H9 (cell line): ENCODE data around the gene MT1A. TPM values are rescaled to one million over a fixed set of nuclear protein-coding genes. Genes with fewer than 3 reads are reported as not detected.

ENCODE experiments used
- DNase-seq: peaks from one replicate; pipeline ENCODE4 v3.0.0-alpha.2; 2017
- H2AFZ ChIP-seq: one replicate; pipeline ENCODE4 v1.6.1; 2013; ENCODE audit warnings: mild to moderate bottlenecking, low read length, control low read depth, moderate library complexity
- H2AK5ac ChIP-seq: 2 replicates; pipeline ENCODE4 v1.6.1; 2013; ENCODE audit warnings: low read length, control low read depth, mixed read lengths; ENCODE audit not compliant: insufficient read length
- H2BK120ac ChIP-seq: one replicate; pipeline ENCODE4 v1.6.1; 2013; ENCODE audit warnings: low read depth, mild to moderate bottlenecking, low read length, control low read depth, inconsistent platforms; ENCODE audit not compliant: poor library complexity, severe bottlenecking
- H2BK12ac ChIP-seq: 2 replicates; pipeline ENCODE4 v1.6.1; 2013; ENCODE audit warnings: low read length, control low read depth, mixed read lengths, low read depth; ENCODE audit not compliant: insufficient read length
- H2BK15ac ChIP-seq: 2 replicates; pipeline ENCODE4 v1.6.1; 2013; ENCODE audit warnings: low read depth, low read length, control low read depth
- H2BK20ac ChIP-seq: one replicate; pipeline ENCODE4 v1.6.1; 2013; ENCODE audit warnings: low read depth, mild to moderate bottlenecking, low read length, control low read depth, inconsistent platforms; ENCODE audit not compliant: poor library complexity, severe bottlenecking
- H2BK5ac ChIP-seq: 2 replicates; pipeline ENCODE4 v1.6.1; 2013; ENCODE audit warnings: low read length, control low read depth, mixed read lengths; ENCODE audit not compliant: insufficient read length
- H3K14ac ChIP-seq: 2 replicates; pipeline ENCODE4 v1.6.1; 2013; ENCODE audit warnings: low read length, control low read depth; ENCODE audit not compliant: insufficient read depth
- H3K18ac ChIP-seq: 2 replicates; pipeline ENCODE4 v1.6.1; 2013; ENCODE audit warnings: low read depth, mild to moderate bottlenecking, mixed read lengths, low read length, control low read depth; ENCODE audit not compliant: insufficient read length
- H3K23ac ChIP-seq: 2 replicates; pipeline ENCODE4 v1.6.1; 2013; ENCODE audit warnings: low read length, control low read depth, mixed read lengths, low read depth; ENCODE audit not compliant: insufficient read length
- H3K23me2 ChIP-seq: 2 replicates; pipeline ENCODE4 v1.6.1; 2013; ENCODE audit warnings: low read depth, mild to moderate bottlenecking, mixed read lengths, low read length, control low read depth; ENCODE audit not compliant: insufficient read length, poor library complexity, severe bottlenecking
- H3K27ac ChIP-seq: 2 replicates; pipeline ENCODE4 v1.5.1; 2013; ENCODE audit warnings: low read length, control low read depth, mixed read lengths, low read depth; ENCODE audit not compliant: insufficient read length
- H3K27me3 ChIP-seq: 2 replicates; pipeline ENCODE4 v1.6.1; 2013; ENCODE audit warnings: low read length, control low read depth, inconsistent platforms; ENCODE audit not compliant: insufficient read depth
- H3K4ac ChIP-seq: 2 replicates; pipeline ENCODE4 v1.6.1; 2013; ENCODE audit warnings: low read depth, mild to moderate bottlenecking, control low read depth, inconsistent platforms, low read length, moderate library complexity
- H3K4me1 ChIP-seq: 2 replicates; pipeline ENCODE4 v1.6.1; 2013; ENCODE audit warnings: low read length, control low read depth, inconsistent platforms; ENCODE audit not compliant: insufficient read depth
- H3K4me2 ChIP-seq: 2 replicates; pipeline ENCODE4 v1.6.1; 2013; ENCODE audit warnings: low read length, control low read depth, mixed read lengths; ENCODE audit not compliant: insufficient read length, insufficient read depth
- H3K56ac ChIP-seq: 2 replicates; pipeline ENCODE4 v1.6.1; 2013; ENCODE audit warnings: low read depth, mild to moderate bottlenecking, mixed read lengths, low read length, control low read depth; ENCODE audit not compliant: insufficient read length
- H3K79me1 ChIP-seq: 2 replicates; pipeline ENCODE4 v1.6.1; 2013; ENCODE audit warnings: low read depth, mild to moderate bottlenecking, moderate library complexity, low read length, control low read depth, inconsistent platforms; ENCODE audit not compliant: insufficient read depth, poor library complexity, severe bottlenecking
- H3K79me2 ChIP-seq: 2 replicates; pipeline ENCODE4 v1.6.1; 2013; ENCODE audit warnings: low read length, control low read depth, inconsistent platforms; ENCODE audit not compliant: insufficient read depth
- H3K9ac ChIP-seq: 2 replicates; pipeline ENCODE4 v1.6.1; 2013; ENCODE audit warnings: low read length, control low read depth, mixed read lengths; ENCODE audit not compliant: insufficient read length; ENCODE audit errors: extremely low read depth
- H3K9me3 ChIP-seq: one replicate; pipeline ENCODE4 v1.6.1; 2013; ENCODE audit warnings: low read depth, low read length, inconsistent platforms; ENCODE audit not compliant: control insufficient read depth
- H3T11ph ChIP-seq: one replicate; pipeline ENCODE4 v1.6.1; 2013; ENCODE audit warnings: mild to moderate bottlenecking, low read length, control low read depth, inconsistent platforms
- H4K20me1 ChIP-seq: one replicate; pipeline ENCODE4 v1.6.1; 2013; ENCODE audit not compliant: control insufficient read depth, insufficient read length, insufficient read depth
- H4K5ac ChIP-seq: 2 replicates; pipeline ENCODE4 v1.6.1; 2013; ENCODE audit warnings: low read depth, mild to moderate bottlenecking, mixed read lengths, low read length, control low read depth; ENCODE audit not compliant: insufficient read length
- H4K8ac ChIP-seq: replicated peaks from 2 replicates; pipeline ENCODE4 v1.6.1; 2013; ENCODE audit warnings: low read length, control low read depth, mixed read lengths, low read depth; ENCODE audit not compliant: insufficient read length
- H4K91ac ChIP-seq: 2 replicates; pipeline ENCODE4 v1.6.1; 2013; ENCODE audit warnings: low read depth, mild to moderate bottlenecking, moderate library complexity, mixed read lengths, low read length, control low read depth; ENCODE audit not compliant: insufficient read length
- H3K27ac Mint-ChIP-seq, 3 experiments: 2 replicates in 2 of 3; 3 replicates in 1 of 3; pipeline ENCODE4 v1.8.0; 2020 to 2021; ENCODE audit warnings: mixed read lengths in 3 of 3, mild to moderate bottlenecking in 1 of 3, moderate library complexity in 1 of 3
- H3K27me3 Mint-ChIP-seq: 2 replicates; pipeline ENCODE4 v1.8.0; 2021; ENCODE audit warnings: low read depth, mild to moderate bottlenecking, moderate library complexity, mixed read lengths
- H3K36me3 Mint-ChIP-seq, 3 experiments: 2 replicates in 2 of 3; 3 replicates in 1 of 3; pipeline ENCODE4 v1.8.0; 2020 to 2021; ENCODE audit warnings: low read depth in 3 of 3, mixed read lengths in 3 of 3; ENCODE audit not compliant: insufficient read depth in 1 of 3
- H3K4me1 Mint-ChIP-seq, 2 experiments: 2 replicates each; pipeline ENCODE4 v1.8.0; 2020; ENCODE audit warnings: mixed read lengths in 2 of 2
- H3K4me3 Mint-ChIP-seq, 2 experiments: 2 replicates in 1 of 2; 3 replicates in 1 of 2; pipeline ENCODE4 v1.8.0; 2020 to 2021; ENCODE audit warnings: mild to moderate bottlenecking in 2 of 2, mixed read lengths in 2 of 2, moderate library complexity in 1 of 2
- H3K9me3 Mint-ChIP-seq, 2 experiments: 2 replicates in 1 of 2; 3 replicates in 1 of 2; pipeline ENCODE4 v1.8.0; 2020; ENCODE audit warnings: mild to moderate bottlenecking in 2 of 2, mixed read lengths in 2 of 2, moderate library complexity in 1 of 2
- CTCF ChIP-seq: fragments of 200-600 bp; sonication (generic); conservative IDR thresholded peaks from 3 replicates; pipeline ENCODE4 v1.8.0; 2021; ENCODE audit warnings: antibody characterized with exemption, mild to moderate bottlenecking
- WGBS: extraction: QIAGEN DNeasy Blood & Tissue Kit; methylation state at CpG from one replicate; pipeline ENCODE4 v1.1.7; 2013; ENCODE audit warnings: missing lambda C conversion rate, low lambda C conversion rate, mixed read lengths; ENCODE audit not compliant: insufficient read length; ENCODE audit errors: extremely low coverage; 5-methylcytosine and 5-hydroxymethylcytosine counted together
- total RNA-seq: library from RNA; stranded (reverse); gene quantifications from 2 replicates; pipeline ENCODE4 v1.2.1, GENCODE V29; 2021

The MT1A gene
- total RNA-seq, 1 experiment from 2014 or later = not detected

- Histone ChIP-seq H3K56ac (no peak overlapping the region), H3K79me1 (no peaks in the 10 kb centered on the region), H4K8ac (no peak overlapping the region), H2BK5ac (no peak overlapping the region), H2BK20ac (no peak overlapping the region), H2AFZ (no peak overlapping the region), H2AK5ac (no peak overlapping the region), H4K20me1 (no peaks in the 10 kb centered on the region), H4K5ac (no peak overlapping the region), H2BK12ac (no peak overlapping the region), H3K23ac (no peak overlapping the region), H3K4me1 (no peaks in the 10 kb centered on the region; the same call in 1 of the 2 replicates), H3K4me2 (no peak overlapping the region), H3K79me2 (no peaks in the 10 kb centered on the region), H2BK120ac (no peak overlapping the region), H3K9ac (no peak overlapping the region), H3K27me3 (peaks cover 86% of the 10 kb centered on the region), H3K23me2 (peaks cover 16% of the 10 kb centered on the region), H3K4ac (no peak overlapping the region), H2BK15ac (no peak overlapping the region), H3K14ac (no peak overlapping the region), H3T11ph (no peak overlapping the region), H3K18ac (no peak overlapping the region), H4K91ac (no peak overlapping the region), H3K9me3 (no peaks in the 10 kb centered on the region), H3K27ac (no peak overlapping the region)
- H3K9me3 Mint-ChIP-seq = peaks cover 0 to 13% of the 10 kb centered on the region in 2 experiments; a peak in 2 of 5 replicates
- no peaks in the 10 kb centered on the region for H3K36me3 Mint-ChIP-seq
- no peak overlapping the region for H3K27ac Mint-ChIP-seq
- no peak for TF ChIP-seq CTCF
- no peak overlapping the region for H3K4me3 Mint-ChIP-seq
- H3K27me3 Mint-ChIP-seq = peaks cover 98% of the 10 kb centered on the region
- WGBS = no CpG with 5 or more reads among the region's 3 CpGs
- no peak for DNase-seq
- peaks cover 24 to 32% of the 10 kb centered on the region in 2 experiments for H3K4me1 Mint-ChIP-seq
Measured at GRCh38 chr16:56629531-56629930, 8.9 kb upstream of the MT1A start.
